IMR-90 (cell line): Measurements from ENCODE around the gene YAE1. TPM values are rescaled to one million over a fixed set of nuclear protein-coding genes. Genes with fewer than 3 reads are reported as not detected.

Experiments used
- ATAC-seq: fragments of 200-7000 bp; cut with Tn5 transposase; 2 replicates; pipeline ENCODE4 v1.9.1; 2020; ENCODE audit warnings: low read depth, mild to moderate bottlenecking, moderate library complexity
- BruUV-seq: library from RNA; stranded (reverse); fragments of 400-500 nt; replicated peaks from 2 replicates; lab custom pipeline; 2021; lab: Mats Ljungman, UMichigan
- CTCF ChIA-PET: fragments of 300-600 bp; formaldehyde crosslinking; extraction: SDS; loops from one replicate; lab custom pipeline; 2021; ENCODE audit warnings: antibody characterized with exemption; lab: Yijun Ruan, JAX
- POLR2A ChIA-PET: fragments of 300-600 bp; sonication (Branson Sonifier 250); formaldehyde crosslinking; loops from one replicate; lab custom pipeline; 2022; ENCODE audit warnings: antibody characterized with exemption; ENCODE audit not compliant: unreplicated experiment; lab: Charles Lee
- DNase-seq: peaks from one replicate; pipeline ENCODE4 v3.0.0; 2013
- H2AFZ ChIP-seq: replicated peaks from 2 replicates; pipeline ENCODE3; 2013; ENCODE audit warnings: low read length, mild to moderate bottlenecking; ENCODE audit not compliant: poor library complexity
- H2AK5ac ChIP-seq: 2 replicates; pipeline ENCODE4 v1.6.1; 2013; ENCODE audit warnings: low read depth, low read length, inconsistent platforms
- H2AK9ac ChIP-seq: replicated peaks from 2 replicates; pipeline ENCODE3; 2013; ENCODE audit warnings: mild to moderate bottlenecking, low read depth, low read length, moderate library complexity; ENCODE audit not compliant: poor library complexity
- H2BK120ac ChIP-seq: 2 replicates; pipeline ENCODE4 v1.6.1; 2013; ENCODE audit warnings: low read depth, low read length, inconsistent platforms
- H2BK15ac ChIP-seq: 3 replicates; pipeline ENCODE4 v1.6.1; 2013; ENCODE audit warnings: low read depth, low read length, inconsistent platforms
- H2BK20ac ChIP-seq: 2 replicates; pipeline ENCODE4 v1.6.1; 2013; ENCODE audit warnings: low read depth, mild to moderate bottlenecking, inconsistent platforms, low read length, moderate library complexity
- H2BK5ac ChIP-seq: 2 replicates; pipeline ENCODE4 v1.6.1; 2013; ENCODE audit warnings: mild to moderate bottlenecking, low read depth, low read length, inconsistent platforms; ENCODE audit not compliant: poor library complexity, severe bottlenecking
- H3K14ac ChIP-seq: replicated peaks from 2 replicates; pipeline ENCODE4 v1.6.1; 2013; ENCODE audit warnings: low read depth, low read length, inconsistent platforms
- H3K18ac ChIP-seq: 2 replicates; pipeline ENCODE4 v1.6.1; 2013; ENCODE audit warnings: low read depth, low read length, control low read depth
- H3K23ac ChIP-seq: 2 replicates; pipeline ENCODE4 v1.6.1; 2013; ENCODE audit warnings: low read depth, low read length, inconsistent platforms
- H3K27ac ChIP-seq: 2 replicates; pipeline ENCODE4 v1.5.1; 2013; ENCODE audit warnings: mild to moderate bottlenecking, control low read depth, low read length; ENCODE audit not compliant: insufficient read depth
- H3K27me3 ChIP-seq: 2 replicates; pipeline ENCODE4 v1.6.1; 2013; ENCODE audit warnings: low read length; ENCODE audit not compliant: control insufficient read depth, insufficient read depth
- H3K36me3 ChIP-seq: 2 replicates; pipeline ENCODE4 v1.6.1; 2013; ENCODE audit warnings: low read length, mixed read lengths; ENCODE audit not compliant: control insufficient read depth, insufficient read depth
- H3K4ac ChIP-seq: 2 replicates; pipeline ENCODE4 v1.6.1; 2013; ENCODE audit warnings: low read depth, low read length, inconsistent platforms
- H3K4me1 ChIP-seq: 2 replicates; pipeline ENCODE4 v1.6.1; 2013; ENCODE audit warnings: low read length, mixed read lengths; ENCODE audit not compliant: control insufficient read depth, insufficient read depth
- H3K4me2 ChIP-seq: 2 replicates; pipeline ENCODE4 v1.6.1; 2013; ENCODE audit warnings: low read depth, mild to moderate bottlenecking, control low read depth, low read length, moderate library complexity
- H3K4me3 ChIP-seq: 2 replicates; pipeline ENCODE4 v1.5.1; 2013; ENCODE audit warnings: low read depth, mild to moderate bottlenecking, control low read depth, low read length, moderate library complexity; ENCODE audit not compliant: insufficient read depth
- H3K56ac ChIP-seq: 2 replicates; pipeline ENCODE4 v1.6.1; 2013; ENCODE audit warnings: low read length, inconsistent platforms; ENCODE audit not compliant: insufficient read depth; ENCODE audit errors: extremely low read depth
- H3K79me1 ChIP-seq, 2 experiments: 2 replicates each; pipeline ENCODE4 v1.6.1; 2013; ENCODE audit warnings: low read length in 2 of 2, inconsistent platforms in 1 of 2, low read depth in 1 of 2
- H3K9ac ChIP-seq: 2 replicates; pipeline ENCODE4 v1.6.1; 2013; ENCODE audit warnings: low read depth, low read length, control low read depth
- H3K9me1 ChIP-seq: 2 replicates; pipeline ENCODE4 v1.6.1; 2013; ENCODE audit warnings: low read length, inconsistent platforms; ENCODE audit not compliant: insufficient read depth
- H3K9me3 ChIP-seq: 2 replicates; pipeline ENCODE4 v1.6.1; 2013; ENCODE audit warnings: low read length; ENCODE audit not compliant: control insufficient read depth, insufficient read depth
- H4K20me1 ChIP-seq: 2 replicates; pipeline ENCODE4 v1.6.1; 2013; ENCODE audit warnings: low read length, inconsistent platforms; ENCODE audit not compliant: insufficient read depth
- H4K5ac ChIP-seq: 2 replicates; pipeline ENCODE4 v1.6.1; 2013; ENCODE audit warnings: mild to moderate bottlenecking, low read depth, low read length, control low read depth
- H4K8ac ChIP-seq, 2 experiments: 2 replicates each; pipeline ENCODE4 v1.6.1; 2013; ENCODE audit warnings: low read depth in 2 of 2, low read length in 2 of 2, control low read depth in 1 of 2, inconsistent platforms in 1 of 2
- H4K91ac ChIP-seq: 2 replicates; pipeline ENCODE4 v1.6.1; 2013; ENCODE audit warnings: low read depth, low read length, inconsistent platforms; ENCODE audit not compliant: insufficient read depth
- BHLHE40 ChIP-seq: fragments of 150-350 bp; IDR thresholded peaks from 2 replicates; pipeline ENCODE4 v1.6.1; 2016; ENCODE audit warnings: mild to moderate bottlenecking, low read depth, low read length
- CEBPB ChIP-seq: IDR thresholded peaks from 2 replicates; pipeline ENCODE4 v1.6.1; 2012; ENCODE audit warnings: low read depth, low read length, improper control_type of control experiment
- CHD1 ChIP-seq: IDR thresholded peaks from 2 replicates; pipeline ENCODE4 v1.6.1; 2012; ENCODE audit warnings: low read depth, low read length, improper control_type of control experiment
- ELK1 ChIP-seq: fragments of 150-350 bp; IDR thresholded peaks from 2 replicates; pipeline ENCODE4 v1.6.1; 2016; ENCODE audit warnings: low read depth, mild to moderate bottlenecking, low read length, moderate library complexity, borderline replicate concordance
- FOS ChIP-seq: fragments of 150-350 bp; IDR thresholded peaks from 2 replicates; pipeline ENCODE4 v1.6.1; 2016; ENCODE audit warnings: low read depth, low read length
- MAFK ChIP-seq: IDR thresholded peaks from 2 replicates; pipeline ENCODE4 v1.6.1; 2012; ENCODE audit warnings: low read depth, low read length, improper control_type of control experiment
- MAZ ChIP-seq: IDR thresholded peaks from 2 replicates; pipeline ENCODE4 v1.6.1; 2012; ENCODE audit warnings: low read depth, mild to moderate bottlenecking, low read length, improper control_type of control experiment, moderate library complexity, borderline replicate concordance
- MXI1 ChIP-seq: IDR thresholded peaks from 2 replicates; pipeline ENCODE4 v1.6.1; 2012; ENCODE audit warnings: low read depth, mild to moderate bottlenecking, low read length, moderate library complexity, borderline replicate concordance
- NFE2L2 ChIP-seq: fragments of 150-350 bp; IDR thresholded peaks from 2 replicates; pipeline ENCODE4 v1.6.1; 2016; ENCODE audit warnings: low read depth, mild to moderate bottlenecking, low read length
- POLR2A ChIP-seq: IDR thresholded peaks from 2 replicates; pipeline ENCODE4 v1.6.1; 2012; ENCODE audit warnings: mild to moderate bottlenecking, low read depth, low read length
- RAD21 ChIP-seq: IDR thresholded peaks from 2 replicates; pipeline ENCODE4 v1.6.1; 2012; ENCODE audit warnings: low read length, improper control_type of control experiment
- RCOR1 ChIP-seq: IDR thresholded peaks from 2 replicates; pipeline ENCODE4 v1.6.1; 2012; ENCODE audit warnings: mild to moderate bottlenecking, low read length, improper control_type of control experiment; ENCODE audit not compliant: insufficient replicate concordance
- RFX5 ChIP-seq: IDR thresholded peaks from 2 replicates; pipeline ENCODE4 v1.8.0; 2012; ENCODE audit warnings: low read depth, mild to moderate bottlenecking, low read length, moderate library complexity
- SMC3 ChIP-seq: fragments of 150-350 bp; IDR thresholded peaks from 2 replicates; pipeline ENCODE4 v1.6.1; 2016; ENCODE audit warnings: low read depth, mild to moderate bottlenecking, antibody characterized with exemption, low read length, moderate library complexity
- WGBS, 2 experiments: methylation state at CpG; one replicate each; pipeline versions ENCODE4 v1.1.5 to v1.1.7; 2013; ENCODE audit warnings: missing lambda C conversion rate in 2 of 2; ENCODE audit not compliant: insufficient read length in 1 of 2; ENCODE audit errors: extremely low coverage in 2 of 2; 5-methylcytosine and 5-hydroxymethylcytosine counted together
- dilution Hi-C: fragments of 300-500 bp; cut with HindIII; formaldehyde crosslinking; loops from one replicate; pipeline ENCODE4 v1.14.3; 2018; ENCODE audit warnings: low sequenced_read_pairs; ENCODE audit not compliant: unreplicated experiment
- in situ Hi-C: fragments of 300-500 bp; cut with MboI; formaldehyde crosslinking; loops from 3 replicates; pipeline ENCODE4 v1.14.3; 2019; ENCODE audit warnings: low sequenced_read_pairs, inconsistent platforms, mixed read lengths
- intact Hi-C: fragments of 100-400 bp; cut with micrococcal nuclease; formaldehyde crosslinking; loops from 2 replicates; pipeline ENCODE4 v1.10.0; 2022
- polyA plus RNA-seq, 3 experiments: library from polyadenylated mRNA; depleted of rRNA; stranded (reverse); fragments of >200 nt; gene quantifications; 2 replicates each; pipeline ENCODE4 v1.2.3, GENCODE V29; 2012; ENCODE audit warnings: low replicate concordance in 1 of 3
- total RNA-seq: library from RNA; depleted of rRNA; stranded (reverse); fragments of >200 nt; gene quantifications from 2 replicates; pipeline ENCODE4 v1.2.3, GENCODE V29; 2012
- TF ChIP-seq, protein P1 (sequence below): fragments of 150-350 bp; IDR thresholded peaks from 2 replicates; pipeline ENCODE4 v1.6.1; 2017; ENCODE audit warnings: mild to moderate bottlenecking, antibody characterized with exemption, low read length, low read depth
- TF ChIP-seq, protein P2 (sequence below): conservative IDR thresholded peaks from 2 replicates; pipeline ENCODE4 v1.5.1; 2012; ENCODE audit warnings: mild to moderate bottlenecking, low read depth, low read length, improper control_type of control experiment

Gene YAE1
- total and polyA plus RNA-seq, 2 of the 4 experiments (the other 2 are of a cell fraction), result 28.6 to 36.7 TPM

DNA sequence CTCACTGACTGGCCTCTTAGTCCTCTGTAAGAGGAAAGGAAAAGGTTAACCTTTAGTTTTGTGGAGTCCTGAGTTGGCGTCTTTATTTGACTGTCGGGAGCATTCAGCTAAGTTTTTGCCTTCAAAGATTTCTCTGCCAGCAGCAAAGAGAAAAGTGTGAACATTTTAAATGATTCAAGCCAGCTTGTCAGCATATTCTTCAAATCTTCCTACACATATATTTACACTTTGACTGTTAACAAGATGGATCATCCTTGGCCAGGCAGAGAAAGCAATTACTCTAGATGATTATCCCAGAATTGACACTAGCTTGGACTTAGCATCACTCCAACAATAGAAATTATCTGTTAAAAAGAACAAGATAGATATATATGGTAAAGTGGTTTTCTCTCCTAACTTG is 15.8 kb upstream of the YAE1 start:
- Histone ChIP-seq H3K4me3 (no peak overlapping the region), H4K20me1 (no peaks in the 10 kb centered on the region), H2BK20ac (no peak overlapping the region), H2BK120ac (no peak overlapping the region), H3K4me1 (no peaks in the 10 kb centered on the region), H3K4me2 (no peak overlapping the region), H3K56ac (no peak overlapping the region), H3K27me3 (peaks cover 4% of the 10 kb centered on the region), H2AK5ac (no peak overlapping the region), H3K14ac (no peak overlapping the region), H2BK15ac (no peak overlapping the region), H2AFZ (no peak overlapping the region), H4K91ac (no peak overlapping the region), H3K23ac (no peak overlapping the region), H3K9me3 (peaks cover 10% of the 10 kb centered on the region), H3K4ac (no peak overlapping the region), H2BK5ac (no peak overlapping the region), H4K5ac (no peak overlapping the region), H3K9me1 (no peaks in the 10 kb centered on the region), H4K8ac (no peak overlapping the region), H3K27ac (no peak overlapping the region), H2AK9ac (no peak overlapping the region), H3K36me3 (no peaks in the 10 kb centered on the region), H3K79me1 (no peaks in the 10 kb centered on the region), H3K9ac (no peak overlapping the region), H3K18ac (no peak overlapping the region)
- in situ Hi-C loops, result no loop called here
- POLR2A ChIA-PET, result no interaction called here
- TF ChIP-seq BHLHE40 (no peak), POLR2A (no peak), NFE2L2 (no peak), MAFK (no peak), RFX5 (no peak), RAD21 (no peak), MAZ (no peak), MXI1 (no peak), ELK1 (no peak), CEBPB (no peak), SMC3 (no peak), FOS (no peak), RCOR1 (no peak), CHD1 (no peak)
- TF ChIP-seq, protein P1, sequence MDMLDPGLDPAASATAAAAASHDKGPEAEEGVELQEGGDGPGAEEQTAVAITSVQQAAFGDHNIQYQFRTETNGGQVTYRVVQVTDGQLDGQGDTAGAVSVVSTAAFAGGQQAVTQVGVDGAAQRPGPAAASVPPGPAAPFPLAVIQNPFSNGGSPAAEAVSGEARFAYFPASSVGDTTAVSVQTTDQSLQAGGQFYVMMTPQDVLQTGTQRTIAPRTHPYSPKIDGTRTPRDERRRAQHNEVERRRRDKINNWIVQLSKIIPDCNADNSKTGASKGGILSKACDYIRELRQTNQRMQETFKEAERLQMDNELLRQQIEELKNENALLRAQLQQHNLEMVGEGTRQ, result no peak
- TF ChIP-seq, protein P2, sequence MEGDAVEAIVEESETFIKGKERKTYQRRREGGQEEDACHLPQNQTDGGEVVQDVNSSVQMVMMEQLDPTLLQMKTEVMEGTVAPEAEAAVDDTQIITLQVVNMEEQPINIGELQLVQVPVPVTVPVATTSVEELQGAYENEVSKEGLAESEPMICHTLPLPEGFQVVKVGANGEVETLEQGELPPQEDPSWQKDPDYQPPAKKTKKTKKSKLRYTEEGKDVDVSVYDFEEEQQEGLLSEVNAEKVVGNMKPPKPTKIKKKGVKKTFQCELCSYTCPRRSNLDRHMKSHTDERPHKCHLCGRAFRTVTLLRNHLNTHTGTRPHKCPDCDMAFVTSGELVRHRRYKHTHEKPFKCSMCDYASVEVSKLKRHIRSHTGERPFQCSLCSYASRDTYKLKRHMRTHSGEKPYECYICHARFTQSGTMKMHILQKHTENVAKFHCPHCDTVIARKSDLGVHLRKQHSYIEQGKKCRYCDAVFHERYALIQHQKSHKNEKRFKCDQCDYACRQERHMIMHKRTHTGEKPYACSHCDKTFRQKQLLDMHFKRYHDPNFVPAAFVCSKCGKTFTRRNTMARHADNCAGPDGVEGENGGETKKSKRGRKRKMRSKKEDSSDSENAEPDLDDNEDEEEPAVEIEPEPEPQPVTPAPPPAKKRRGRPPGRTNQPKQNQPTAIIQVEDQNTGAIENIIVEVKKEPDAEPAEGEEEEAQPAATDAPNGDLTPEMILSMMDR, result no peak
- intact Hi-C loops, result no loop called here
- dilution Hi-C loops, result no loop called here
- no TSS peak for BruUV-seq
- CTCF ChIA-PET, result no interaction called here
- ATAC-seq (no peak), DNase-seq (no peak)
- WGBS, 2 experiments, result no CpG with 5 or more reads among the region's 2 CpGs
